H1 (cell line): ENCODE data around the gene MYADM. TPM values are rescaled to one million over a fixed set of nuclear protein-coding genes. Genes with fewer than 3 reads are reported as not detected.

ENCODE experiments used
- CTCF ChIA-PET: fragments of 300-600 bp; sonication (Branson Sonifier 250); formaldehyde crosslinking; loops from one replicate; lab custom pipeline; 2021; ENCODE audit not compliant: partially characterized antibody; lab: Charles Lee
- POLR2A ChIA-PET: fragments of 300-600 bp; sonication (Branson Sonifier 250); formaldehyde crosslinking; loops from one replicate; lab custom pipeline; 2021; ENCODE audit warnings: inconsistent platforms; ENCODE audit not compliant: partially characterized antibody; lab: Charles Lee
- DNase-seq, 2 experiments: peaks; one replicate each; pipeline versions ENCODE4 v3.0.0 to v3.0.0-alpha.2; 2010 to 2022; ENCODE audit warnings: low spot score in 2 of 2, low read depth in 1 of 2, mixed read lengths in 1 of 2
- FAIRE-seq: peaks from 2 replicates; lab custom pipeline; 2011; peaks lifted over from hg19 to GRCh38; lab: Jason Lieb, UNC
- H2AFZ ChIP-seq: 2 replicates; pipeline ENCODE4 v1.8.1; 2012; ENCODE audit warnings: low read length, inconsistent platforms
- H2AK5ac ChIP-seq: 2 replicates; pipeline ENCODE4 v1.6.1; 2013; ENCODE audit warnings: low read depth, low read length
- H2BK120ac ChIP-seq: replicated peaks from 2 replicates; pipeline ENCODE3; 2013; ENCODE audit warnings: low read depth, low read length, inconsistent platforms
- H2BK12ac ChIP-seq: 2 replicates; pipeline ENCODE4 v1.6.1; 2013; ENCODE audit warnings: low read depth, low read length
- H2BK15ac ChIP-seq: 2 replicates; pipeline ENCODE4 v1.6.1; 2013; ENCODE audit warnings: low read length
- H2BK20ac ChIP-seq: 2 replicates; pipeline ENCODE4 v1.6.1; 2013; ENCODE audit warnings: low read length
- H2BK5ac ChIP-seq: 2 replicates; pipeline ENCODE4 v1.6.1; 2013; ENCODE audit warnings: low read depth, low read length
- H3K14ac ChIP-seq: 2 replicates; pipeline ENCODE4 v1.6.1; 2013; ENCODE audit warnings: inconsistent platforms; ENCODE audit not compliant: insufficient read length
- H3K18ac ChIP-seq: 2 replicates; pipeline ENCODE4 v1.6.1; 2013; ENCODE audit warnings: low read length; ENCODE audit errors: extremely low read depth
- H3K23ac ChIP-seq: 2 replicates; pipeline ENCODE4 v1.6.1; 2013; ENCODE audit warnings: inconsistent platforms; ENCODE audit not compliant: insufficient read length
- H3K23me2 ChIP-seq: 2 replicates; pipeline ENCODE4 v1.6.1; 2013; ENCODE audit warnings: low read depth, low read length
- H3K27ac ChIP-seq: 2 replicates; pipeline ENCODE4 v1.6.1; 2011; ENCODE audit warnings: low read depth, low read length, inconsistent platforms
- H3K27me3 ChIP-seq, 4 experiments: replicated peaks in 1 of 4; 1 replicate in 1 of 4; 2 replicates in 3 of 4; pipeline versions ENCODE4 v1.6.1 to v1.8.1; 2011 to 2013; ENCODE audit warnings: low read length in 3 of 4, mild to moderate bottlenecking in 3 of 4, inconsistent platforms in 2 of 4, mixed read lengths in 2 of 4, moderate library complexity in 1 of 4; ENCODE audit not compliant: control insufficient read depth in 3 of 4, insufficient read depth in 3 of 4; ENCODE audit errors: extremely low read depth in 1 of 4
- H3K36me3 ChIP-seq, 4 experiments: 2 replicates each; pipeline versions ENCODE4 v1.6.1 to v1.8.1; 2011 to 2013; ENCODE audit warnings: mild to moderate bottlenecking in 4 of 4, low read length in 3 of 4, moderate library complexity in 2 of 4, control low read depth in 1 of 4, inconsistent platforms in 1 of 4; ENCODE audit not compliant: insufficient read depth in 4 of 4, control insufficient read depth in 2 of 4
- H3K4ac ChIP-seq: replicated peaks from 2 replicates; pipeline ENCODE3; 2013; ENCODE audit warnings: low read length, low read depth, mixed read lengths, inconsistent platforms; ENCODE audit not compliant: insufficient read length
- H3K4me1 ChIP-seq, 4 experiments: replicated peaks in 1 of 4; 1 replicate in 1 of 4; 2 replicates in 3 of 4; pipeline versions ENCODE4 v1.6.1 to v1.8.1; 2011 to 2013; ENCODE audit warnings: low read length in 3 of 4, inconsistent platforms in 2 of 4, mixed read lengths in 1 of 4; ENCODE audit not compliant: insufficient read depth in 4 of 4, control insufficient read depth in 3 of 4
- H3K4me2 ChIP-seq, 2 experiments: 2 replicates each; pipeline versions ENCODE4 v1.6.1 to v1.8.1; 2011 to 2013; ENCODE audit warnings: low read depth in 2 of 2, low read length in 2 of 2, control low read depth in 1 of 2, inconsistent platforms in 1 of 2, mild to moderate bottlenecking in 1 of 2; ENCODE audit not compliant: insufficient read depth in 1 of 2
- H3K4me3 ChIP-seq, 4 experiments: fragments of 200-600, 300-600 bp in 1 of 4; sonication (generic), shearing (Covaris generic), sonication (Bioruptor Twin) in 1 of 4; 2 replicates each; pipeline versions ENCODE4 v1.5.1 to v1.8.1; 2011 to 2016; ENCODE audit warnings: low read length in 4 of 4, low read depth in 3 of 4, control low read depth in 2 of 4, inconsistent platforms in 2 of 4, mild to moderate bottlenecking in 2 of 4, mixed read lengths in 1 of 4, moderate library complexity in 1 of 4; ENCODE audit not compliant: insufficient read depth in 2 of 4; ENCODE audit errors: extremely low read depth in 1 of 4
- H3K56ac ChIP-seq: replicated peaks from 2 replicates; pipeline ENCODE3; 2013; ENCODE audit warnings: low read depth, mild to moderate bottlenecking, mixed read lengths, low read length, inconsistent platforms; ENCODE audit not compliant: insufficient read length
- H3K79me1 ChIP-seq: 2 replicates; pipeline ENCODE4 v1.6.1; 2013; ENCODE audit warnings: low read depth, low read length, control low read depth
- H3K79me2 ChIP-seq, 2 experiments: 2 replicates each; pipeline versions ENCODE4 v1.6.1 to v1.8.1; 2012 to 2013; ENCODE audit warnings: low read length in 2 of 2, mild to moderate bottlenecking in 2 of 2, inconsistent platforms in 1 of 2; ENCODE audit not compliant: insufficient read depth in 2 of 2, control insufficient read depth in 1 of 2
- H3K9ac ChIP-seq, 4 experiments: replicated peaks in 1 of 4; 1 replicate in 1 of 4; 2 replicates in 3 of 4; pipeline versions ENCODE4 v1.6.1 to v1.8.1; 2011 to 2013; ENCODE audit warnings: low read depth in 3 of 4, low read length in 3 of 4, control low read depth in 2 of 4, mild to moderate bottlenecking in 2 of 4, moderate library complexity in 2 of 4, inconsistent platforms in 1 of 4; ENCODE audit errors: extremely low read depth in 1 of 4
- H3K9me3 ChIP-seq, 2 experiments: 2 replicates each; pipeline versions ENCODE4 v1.6.1 to v1.8.1; 2012 to 2013; ENCODE audit warnings: mild to moderate bottlenecking in 2 of 2, moderate library complexity in 2 of 2, control low read depth in 1 of 2, inconsistent platforms in 1 of 2, low read depth in 1 of 2, low read length in 1 of 2, mixed read lengths in 1 of 2; ENCODE audit not compliant: insufficient read depth in 2 of 2
- H4K20me1 ChIP-seq, 2 experiments: replicated peaks in 1 of 2; 2 replicates each; pipeline versions ENCODE3 to v1.8.1; 2011 to 2013; ENCODE audit warnings: inconsistent platforms in 2 of 2, low read length in 2 of 2, mild to moderate bottlenecking in 1 of 2; ENCODE audit not compliant: insufficient read depth in 2 of 2, control insufficient read depth in 1 of 2
- H4K5ac ChIP-seq: 2 replicates; pipeline ENCODE4 v1.6.1; 2013; ENCODE audit warnings: low read length, low read depth, mixed read lengths, inconsistent platforms; ENCODE audit not compliant: insufficient read length
- H4K8ac ChIP-seq: 2 replicates; pipeline ENCODE4 v1.8.0; 2013; ENCODE audit warnings: mild to moderate bottlenecking, moderate library complexity, low read length, inconsistent platforms; ENCODE audit not compliant: insufficient read depth; ENCODE audit errors: extremely low read depth
- H4K91ac ChIP-seq: replicated peaks from 2 replicates; pipeline ENCODE3; 2013; ENCODE audit warnings: low read length, mixed read lengths, inconsistent platforms; ENCODE audit not compliant: insufficient read length
- GTF2F1 ChIP-seq: IDR thresholded peaks from 2 replicates; pipeline ENCODE4 v1.6.1; 2012; ENCODE audit warnings: low read depth, low read length, improper control_type of control experiment, borderline replicate concordance
- JUN ChIP-seq: IDR thresholded peaks from 2 replicates; pipeline ENCODE4 v1.6.1; 2011; ENCODE audit warnings: low read depth, mild to moderate bottlenecking, improper control_type of control experiment, low read length
- RFX5 ChIP-seq: IDR thresholded peaks from 2 replicates; pipeline ENCODE4 v1.6.1; 2011; ENCODE audit warnings: low read depth, low read length, improper control_type of control experiment, borderline replicate concordance
- SAP30 ChIP-seq: fragments of 300-600 bp; sonication (generic); IDR thresholded peaks from 2 replicates; pipeline ENCODE4 v1.7.1; 2012; ENCODE audit warnings: low read length, moderate library complexity, mild to moderate bottlenecking, inconsistent platforms; ENCODE audit not compliant: insufficient read depth, insufficient replicate concordance
- SP1 ChIP-seq: IDR thresholded peaks from 2 replicates; pipeline ENCODE4 v1.6.1; 2011; ENCODE audit warnings: low read depth, low read length
- TBP ChIP-seq: IDR thresholded peaks from 2 replicates; pipeline ENCODE4 v1.6.1; 2011; ENCODE audit warnings: low read depth, low read length, improper control_type of control experiment
- WGBS, 2 experiments: shearing (Covaris generic) in 1 of 2; methylation state at CpG; one replicate each; pipeline versions ENCODE4 v1.1.6 to v1.1.7; 2013 to 2015; ENCODE audit warnings: low lambda C conversion rate in 2 of 2, mixed read lengths in 2 of 2, inconsistent platforms in 1 of 2, low coverage in 1 of 2, missing lambda C conversion rate in 1 of 2; ENCODE audit not compliant: insufficient replicate concordance in 2 of 2, insufficient coverage in 1 of 2, insufficient read length in 1 of 2; ENCODE audit errors: extremely low coverage in 1 of 2, missing lambda C conversion rate in 1 of 2; 5-methylcytosine and 5-hydroxymethylcytosine counted together
- polyA plus RNA-seq, 7 experiments: library from polyadenylated mRNA; depleted of rRNA in 3 of 7; stranded (reverse) in 5 of 7; unstranded in 2 of 7; fragments of >200 nt in 5 of 7; fragments of 200-250 nt in 2 of 7; gene quantifications; 1 replicate in 5 of 7; 2 replicates in 1 of 7; 4 replicates in 1 of 7; pipeline versions ENCODE4 v1.2.1 to v1.2.3, GENCODE V29; 2011 to 2013; ENCODE audit warnings: missing spikeins in 2 of 7, mixed read lengths in 2 of 7
- total RNA-seq: library from RNA; stranded (reverse); fragmentation: NEBNext Ultra II Directional; extraction: Animal tissue kit (Norgen Biotek cat#: 25700); gene quantifications from 2 replicates; pipeline ENCODE4 v1.2.1, GENCODE V29; 2021
- TF ChIP-seq, protein P1 (sequence below): IDR thresholded peaks from 2 replicates; pipeline ENCODE4 v1.6.1; 2011; ENCODE audit warnings: low read length, improper control_type of control experiment

Gene MYADM
- total and polyA plus RNA-seq, 2 of the 8 experiments (the other 6 are each of a cell fraction or from before 2014, with no cell fraction given): 70.1 to 74.2 TPM

DNA sequence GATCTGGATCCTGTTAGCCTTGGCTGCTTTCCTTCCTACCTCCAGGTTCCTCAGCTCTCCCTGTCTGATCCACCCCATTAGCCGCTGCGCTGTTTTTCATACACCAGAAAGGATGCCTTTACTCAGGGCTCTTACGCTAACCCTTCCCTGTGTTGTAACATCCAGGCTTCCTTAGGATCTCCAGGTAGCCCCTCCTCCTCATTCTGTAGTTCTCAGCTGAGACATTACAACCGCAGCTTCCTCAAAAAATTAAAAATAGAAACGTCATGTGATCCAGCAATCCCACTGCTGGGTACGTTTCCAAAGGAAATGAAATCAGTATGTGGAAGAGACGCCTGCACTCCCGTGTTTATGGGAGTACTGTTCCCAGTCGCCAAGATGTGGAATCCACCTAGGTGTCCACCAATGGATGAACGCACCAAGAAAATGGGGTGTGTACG, 18.4 kb upstream of the MYADM start:
- no peak overlapping the region for H3K14ac ChIP-seq
- no peaks in the 10 kb centered on the region for H3K79me1 ChIP-seq
- no peak overlapping the region for H2BK120ac ChIP-seq
- no peak overlapping the region for H3K9ac ChIP-seq
- ChIA-PET POLR2A (interaction anchor here (0.9 to 14.6 kb wide), 2 partner anchors 17 to 132 kb away, joined by 3 to 137 read pairs; partner anchors contain the start of gene MYADM), CTCF (interaction anchor here (0.8 to 4.5 kb wide), 9 partner anchors 17 to 175 kb away, joined by 3 to 17 read pairs (median 4); no protein-coding TSS in a partner anchor)
- 92% methylated on average over 11 of the region's 11 CpGs; no CpG with 5 or more reads in 1 of the 2 experiments for WGBS, 2 experiments
- no peak overlapping the region for H4K8ac ChIP-seq
- no peak overlapping the region for H3K56ac ChIP-seq
- no peak overlapping the region for H3K23ac ChIP-seq
- no peaks in the 10 kb centered on the region for H3K27me3 ChIP-seq
- no peak overlapping the region for H3K18ac ChIP-seq
- no peaks in the 10 kb centered on the region for H3K79me2 ChIP-seq
- no peak overlapping the region for H3K4ac ChIP-seq
- no peaks in the 10 kb centered on the region for H3K36me3 ChIP-seq
- H3K9me3 ChIP-seq: no peaks in the 10 kb centered on the region
- no peak overlapping the region for H2AK5ac ChIP-seq
- H2BK20ac ChIP-seq: no peak overlapping the region
- H3K4me1 ChIP-seq: 0 out of 7 replicates have a peak, but pooled peaks cover 0 to 2% (median 0%) of the 10 kb centered on the region in 4 experiments
- H3K23me2 ChIP-seq: no peaks in the 10 kb centered on the region
- no peak overlapping the region for H4K5ac ChIP-seq
- DNase-seq (no peak), FAIRE-seq (no peak)
- H4K20me1 ChIP-seq: no peaks in the 10 kb centered on the region
- no peak overlapping the region for H2BK12ac ChIP-seq
- no peak overlapping the region for H2BK5ac ChIP-seq
- H3K4me2 ChIP-seq: no peak overlapping the region
- H4K91ac ChIP-seq: no peak overlapping the region
- no peak overlapping the region for H3K27ac ChIP-seq
- no peak for TF ChIP-seq GTF2F1
- TF ChIP-seq SP1: no peak
- TF ChIP-seq RFX5: no peak
- no peak for TF ChIP-seq JUN
- TF ChIP-seq, protein P1, sequence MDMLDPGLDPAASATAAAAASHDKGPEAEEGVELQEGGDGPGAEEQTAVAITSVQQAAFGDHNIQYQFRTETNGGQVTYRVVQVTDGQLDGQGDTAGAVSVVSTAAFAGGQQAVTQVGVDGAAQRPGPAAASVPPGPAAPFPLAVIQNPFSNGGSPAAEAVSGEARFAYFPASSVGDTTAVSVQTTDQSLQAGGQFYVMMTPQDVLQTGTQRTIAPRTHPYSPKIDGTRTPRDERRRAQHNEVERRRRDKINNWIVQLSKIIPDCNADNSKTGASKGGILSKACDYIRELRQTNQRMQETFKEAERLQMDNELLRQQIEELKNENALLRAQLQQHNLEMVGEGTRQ: no peak
- no peak for TF ChIP-seq TBP
- no peak for TF ChIP-seq SAP30
- H3K4me3 ChIP-seq: no peak overlapping the region
- no peak overlapping the region for H2BK15ac ChIP-seq
- H2AFZ ChIP-seq: no peak overlapping the region
